ENCODE data around the gene BPIFA3.
A peak's percentile ranks its signal among the peaks of the same experiment; 100 is the strongest.

BPIFA3 gene

GRCh38 chr20:33210371-33210770, 6.8 kb upstream of the BPIFA3 start:
- Histone ChIP-seq H3K79me2 (ENCODE audit: insufficient read depth, low read length) (no peaks in the 10 kb centered on the region), H3K9me3 (ENCODE audit: insufficient read depth, low read length, severe bottlenecking) (no peaks in the 10 kb centered on the region), H4K20me1 (ENCODE audit: insufficient read depth, low read length) (no peaks in the 10 kb centered on the region), H2AFZ (ENCODE audit: low read depth, low read length) (no peak overlapping the region), H3K4me2 (ENCODE audit: insufficient read depth, low read length) (no peak overlapping the region), H3K27me3 (ENCODE audit: insufficient read depth, low read length, poor library complexity) (peaks cover 5% of the 10 kb centered on the region), H3K9ac (ENCODE audit: low read depth, low read length) (no peak overlapping the region), H3K4me1 (ENCODE audit: insufficient read depth, low read length) (no peaks in the 10 kb centered on the region), H3K27ac (ENCODE audit: low read length) (no peak overlapping the region), H3K4me3 (ENCODE audit: low read depth in 1 of 2, low read length in 2 of 2) (no peak overlapping the region), H3K36me3 (ENCODE audit: insufficient read depth, low read length) (no peaks in the 10 kb centered on the region)
- ATAC-seq (ENCODE audit: insufficient read depth, low read depth), result no peak
- TF ChIP-seq EZH2 (IDR thresholded peaks at IDR 0.05; ENCODE audit: borderline replicate concordance, low read depth, low read length, severe bottlenecking) (no peak), CTCF (IDR thresholded peaks at IDR 0.05; ENCODE audit: borderline replicate concordance, extremely low read depth, low read length, poor library complexity, severe bottlenecking) (no peak)
- no peak for DNase-seq

GRCh38 chr20:33211817-33212424, 5.2 kb upstream of the BPIFA3 start:
- Histone ChIP-seq H3K79me2 (ENCODE audit: insufficient read depth, low read length) (no peaks in the 10 kb centered on the region), H4K20me1 (ENCODE audit: insufficient read depth, low read length) (no peaks in the 10 kb centered on the region), H3K27ac (ENCODE audit: low read length) (no peak overlapping the region), H3K36me3 (ENCODE audit: insufficient read depth, low read length) (no peaks in the 10 kb centered on the region), H2AFZ (ENCODE audit: low read depth, low read length) (no peak overlapping the region), H3K4me3 (ENCODE audit: low read depth in 1 of 2, low read length in 2 of 2) (no peak overlapping the region), H3K4me1 (ENCODE audit: insufficient read depth, low read length) (no peaks in the 10 kb centered on the region), H3K9me3 (ENCODE audit: insufficient read depth, low read length, severe bottlenecking) (no peaks in the 10 kb centered on the region), H3K4me2 (ENCODE audit: insufficient read depth, low read length) (no peak overlapping the region), H3K27me3 (ENCODE audit: insufficient read depth, low read length, poor library complexity) (peaks cover 8% of the 10 kb centered on the region), H3K9ac (ENCODE audit: low read depth, low read length) (no peak overlapping the region)
- peak; percentile 48 for DNase-seq
- TF ChIP-seq CTCF (IDR thresholded peaks at IDR 0.05; ENCODE audit: borderline replicate concordance, extremely low read depth, low read length, poor library complexity, severe bottlenecking), result peak; percentile 65
- TF ChIP-seq EZH2 (IDR thresholded peaks at IDR 0.05; ENCODE audit: borderline replicate concordance, low read depth, low read length, severe bottlenecking), result no peak
- ATAC-seq (ENCODE audit: insufficient read depth, low read depth), result peak; percentile 78

- Histone ChIP-seq H3K36me3 (ENCODE audit: insufficient read depth, low read length) (no peaks in the 10 kb centered on the region), H3K9me3 (ENCODE audit: insufficient read depth, low read length, severe bottlenecking) (no peaks in the 10 kb centered on the region), H2AFZ (ENCODE audit: low read depth, low read length) (no peak overlapping the region), H3K27ac (ENCODE audit: low read length) (no peak overlapping the region), H3K79me2 (ENCODE audit: insufficient read depth, low read length) (no peaks in the 10 kb centered on the region), H3K4me2 (ENCODE audit: insufficient read depth, low read length) (no peak overlapping the region), H4K20me1 (ENCODE audit: insufficient read depth, low read length) (no peaks in the 10 kb centered on the region; the same call in 1 of the 2 replicates), H3K4me3 (ENCODE audit: low read depth in 1 of 2, low read length in 2 of 2) (no peak overlapping the region), H3K27me3 (ENCODE audit: insufficient read depth, low read length, poor library complexity) (no peaks in the 10 kb centered on the region), H3K4me1 (ENCODE audit: insufficient read depth, low read length) (no peaks in the 10 kb centered on the region), H3K9ac (ENCODE audit: low read depth, low read length) (no peak overlapping the region)
- ATAC-seq (ENCODE audit: insufficient read depth, low read depth), result no peak
- no peak for DNase-seq
- TF ChIP-seq CTCF (IDR thresholded peaks at IDR 0.05; ENCODE audit: borderline replicate concordance, extremely low read depth, low read length, poor library complexity, severe bottlenecking) (no peak), EZH2 (IDR thresholded peaks at IDR 0.05; ENCODE audit: borderline replicate concordance, low read depth, low read length, severe bottlenecking) (no peak)
Measured at GRCh38 chr20:33224399-33224798, 7.2 kb downstream of the BPIFA3 start.
